ENCODE measurements around the gene PYCARD.

The PYCARD gene

DNA sequence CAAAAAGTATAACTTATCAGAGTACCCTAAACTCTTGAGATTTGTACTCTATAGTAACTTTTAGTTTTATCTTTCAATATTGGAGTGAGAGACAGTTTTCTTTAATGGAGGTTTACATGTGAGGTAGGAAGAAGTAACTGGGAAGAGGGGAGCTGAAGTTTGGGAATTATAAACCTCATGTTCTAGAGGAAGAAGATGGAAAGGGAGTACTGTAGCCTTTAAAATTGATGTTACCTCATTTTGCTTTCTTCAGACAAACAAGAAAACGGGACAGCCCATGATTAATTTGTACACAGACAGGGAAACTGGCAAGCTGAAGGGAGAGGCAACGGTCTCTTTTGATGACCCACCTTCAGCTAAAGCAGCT, 13.2 kb downstream of the PYCARD start:
- DNase-seq (ENCODE audit: low read depth in 1 of 2, low spot score in 1 of 2): no peak
- Histone ChIP-seq H3K4me3 (replicated peaks; ENCODE audit: insufficient read depth, low read length) (no peak overlapping the region), H3K27me3 (ENCODE audit: insufficient read depth, poor library complexity, severe bottlenecking) (no peaks in the 10 kb centered on the region), H3K27ac (replicated peaks) (no peak overlapping the region)
- TF ChIP-seq, protein P1, sequence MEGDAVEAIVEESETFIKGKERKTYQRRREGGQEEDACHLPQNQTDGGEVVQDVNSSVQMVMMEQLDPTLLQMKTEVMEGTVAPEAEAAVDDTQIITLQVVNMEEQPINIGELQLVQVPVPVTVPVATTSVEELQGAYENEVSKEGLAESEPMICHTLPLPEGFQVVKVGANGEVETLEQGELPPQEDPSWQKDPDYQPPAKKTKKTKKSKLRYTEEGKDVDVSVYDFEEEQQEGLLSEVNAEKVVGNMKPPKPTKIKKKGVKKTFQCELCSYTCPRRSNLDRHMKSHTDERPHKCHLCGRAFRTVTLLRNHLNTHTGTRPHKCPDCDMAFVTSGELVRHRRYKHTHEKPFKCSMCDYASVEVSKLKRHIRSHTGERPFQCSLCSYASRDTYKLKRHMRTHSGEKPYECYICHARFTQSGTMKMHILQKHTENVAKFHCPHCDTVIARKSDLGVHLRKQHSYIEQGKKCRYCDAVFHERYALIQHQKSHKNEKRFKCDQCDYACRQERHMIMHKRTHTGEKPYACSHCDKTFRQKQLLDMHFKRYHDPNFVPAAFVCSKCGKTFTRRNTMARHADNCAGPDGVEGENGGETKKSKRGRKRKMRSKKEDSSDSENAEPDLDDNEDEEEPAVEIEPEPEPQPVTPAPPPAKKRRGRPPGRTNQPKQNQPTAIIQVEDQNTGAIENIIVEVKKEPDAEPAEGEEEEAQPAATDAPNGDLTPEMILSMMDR (IDR thresholded peaks at IDR 0.05; ENCODE audit: insufficient read depth, low read length): no peak
- TF ChIP-seq POLR2AphosphoS5 (IDR thresholded peaks at IDR 0.05; ENCODE audit: low read depth) (no peak), GABPA (IDR thresholded peaks at IDR 0.05; ENCODE audit: low read depth) (no peak), SPI1 (IDR thresholded peaks at IDR 0.05; ENCODE audit: borderline replicate concordance, low read depth) (no peak)
- TF ChIP-seq, protein P2, sequence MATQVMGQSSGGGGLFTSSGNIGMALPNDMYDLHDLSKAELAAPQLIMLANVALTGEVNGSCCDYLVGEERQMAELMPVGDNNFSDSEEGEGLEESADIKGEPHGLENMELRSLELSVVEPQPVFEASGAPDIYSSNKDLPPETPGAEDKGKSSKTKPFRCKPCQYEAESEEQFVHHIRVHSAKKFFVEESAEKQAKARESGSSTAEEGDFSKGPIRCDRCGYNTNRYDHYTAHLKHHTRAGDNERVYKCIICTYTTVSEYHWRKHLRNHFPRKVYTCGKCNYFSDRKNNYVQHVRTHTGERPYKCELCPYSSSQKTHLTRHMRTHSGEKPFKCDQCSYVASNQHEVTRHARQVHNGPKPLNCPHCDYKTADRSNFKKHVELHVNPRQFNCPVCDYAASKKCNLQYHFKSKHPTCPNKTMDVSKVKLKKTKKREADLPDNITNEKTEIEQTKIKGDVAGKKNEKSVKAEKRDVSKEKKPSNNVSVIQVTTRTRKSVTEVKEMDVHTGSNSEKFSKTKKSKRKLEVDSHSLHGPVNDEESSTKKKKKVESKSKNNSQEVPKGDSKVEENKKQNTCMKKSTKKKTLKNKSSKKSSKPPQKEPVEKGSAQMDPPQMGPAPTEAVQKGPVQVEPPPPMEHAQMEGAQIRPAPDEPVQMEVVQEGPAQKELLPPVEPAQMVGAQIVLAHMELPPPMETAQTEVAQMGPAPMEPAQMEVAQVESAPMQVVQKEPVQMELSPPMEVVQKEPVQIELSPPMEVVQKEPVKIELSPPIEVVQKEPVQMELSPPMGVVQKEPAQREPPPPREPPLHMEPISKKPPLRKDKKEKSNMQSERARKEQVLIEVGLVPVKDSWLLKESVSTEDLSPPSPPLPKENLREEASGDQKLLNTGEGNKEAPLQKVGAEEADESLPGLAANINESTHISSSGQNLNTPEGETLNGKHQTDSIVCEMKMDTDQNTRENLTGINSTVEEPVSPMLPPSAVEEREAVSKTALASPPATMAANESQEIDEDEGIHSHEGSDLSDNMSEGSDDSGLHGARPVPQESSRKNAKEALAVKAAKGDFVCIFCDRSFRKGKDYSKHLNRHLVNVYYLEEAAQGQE (IDR thresholded peaks at IDR 0.05; ENCODE audit: insufficient replicate concordance, low read depth): no peak

DNA sequence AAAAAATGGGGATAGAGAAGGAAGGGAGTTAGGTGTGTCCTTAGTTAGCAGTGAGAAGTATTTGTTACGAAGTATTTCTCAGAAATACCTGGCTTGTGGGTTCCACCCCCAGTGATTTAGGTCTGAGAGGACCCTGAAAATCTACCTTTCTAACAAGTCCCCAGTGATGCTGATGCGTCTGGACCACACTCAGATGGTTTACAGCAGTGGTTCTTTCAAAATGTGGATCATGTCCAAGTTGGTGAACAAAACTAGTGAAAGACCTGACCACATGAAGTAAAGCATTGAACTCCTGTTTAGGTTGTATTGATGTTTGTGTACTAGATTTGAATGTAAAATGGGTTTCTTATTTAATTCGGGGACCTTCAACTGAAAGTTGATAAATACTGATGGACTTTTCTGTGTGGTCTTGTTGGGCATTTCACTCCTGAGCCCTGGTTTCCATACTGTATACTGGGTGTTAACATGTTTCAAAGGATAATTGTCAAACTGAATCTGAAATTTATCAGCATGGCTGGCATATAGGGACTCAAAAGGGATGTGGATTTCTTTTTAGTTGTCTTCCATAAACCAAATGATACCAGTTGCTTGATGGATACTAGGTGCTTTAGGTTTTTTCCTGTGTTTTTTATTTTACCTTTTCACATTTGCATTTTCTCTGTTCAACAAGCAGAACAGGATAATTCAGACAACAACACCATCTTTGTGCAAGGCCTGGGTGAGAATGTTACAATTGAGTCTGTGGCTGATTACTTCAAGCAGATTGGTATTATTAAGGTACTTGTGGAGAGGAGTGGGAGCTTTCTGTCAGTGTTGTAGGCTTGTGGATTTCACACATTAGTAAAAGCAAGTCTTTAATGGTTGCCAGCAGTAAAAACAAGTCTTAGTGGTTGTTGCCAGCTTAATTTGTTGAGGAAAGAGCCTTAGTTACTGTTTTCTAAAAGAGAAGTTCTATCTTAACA, 13.8 kb downstream of the PYCARD start:
- Histone ChIP-seq H3K4me3 (replicated peaks; ENCODE audit: insufficient read depth, low read length) (no peak overlapping the region), H3K27me3 (ENCODE audit: insufficient read depth, poor library complexity, severe bottlenecking) (no peaks in the 10 kb centered on the region), H3K27ac (replicated peaks) (no peak overlapping the region)
- DNase-seq (ENCODE audit: low read depth in 1 of 2, low spot score in 1 of 2): peak in 1 of 2 experiments; percentile 32
- no peak for TF ChIP-seq GABPA (IDR thresholded peaks at IDR 0.05; ENCODE audit: low read depth)
- TF ChIP-seq SPI1 (IDR thresholded peaks at IDR 0.05; ENCODE audit: borderline replicate concordance, low read depth): no peak
- TF ChIP-seq, protein P1 (IDR thresholded peaks at IDR 0.05; ENCODE audit: insufficient read depth, low read length): no peak
- TF ChIP-seq, protein P2 (IDR thresholded peaks at IDR 0.05; ENCODE audit: insufficient replicate concordance, low read depth): no peak
- no peak for TF ChIP-seq POLR2AphosphoS5 (IDR thresholded peaks at IDR 0.05; ENCODE audit: low read depth)

DNA sequence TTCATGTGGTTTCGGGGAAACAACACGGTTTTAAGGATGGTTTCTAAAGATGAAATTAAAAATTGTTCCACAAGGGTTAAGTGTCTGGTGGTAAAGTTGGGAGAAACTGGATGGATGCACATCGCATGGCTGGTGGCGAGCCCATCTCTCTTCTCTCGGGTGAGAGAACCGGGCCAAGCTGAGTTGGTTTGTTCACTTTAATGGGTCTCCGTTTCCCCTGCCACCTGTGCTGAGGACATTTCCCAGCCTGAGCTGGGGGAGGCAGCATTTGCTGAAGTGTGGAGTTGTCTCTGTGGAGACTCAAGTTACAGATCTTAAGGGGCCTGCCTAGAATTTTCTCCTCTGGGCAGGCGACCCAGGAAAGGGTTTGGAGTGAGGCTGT, 14.8 kb downstream of the PYCARD start:
- Histone ChIP-seq H3K27me3 (ENCODE audit: insufficient read depth, poor library complexity, severe bottlenecking) (no peaks in the 10 kb centered on the region), H3K27ac (replicated peaks) (no peak overlapping the region), H3K4me3 (replicated peaks; ENCODE audit: insufficient read depth, low read length) (no peak overlapping the region)
- TF ChIP-seq, protein P1 (IDR thresholded peaks at IDR 0.05; ENCODE audit: insufficient read depth, low read length): no peak
- TF ChIP-seq, protein P2 (IDR thresholded peaks at IDR 0.05; ENCODE audit: insufficient replicate concordance, low read depth): no peak
- TF ChIP-seq POLR2AphosphoS5 (IDR thresholded peaks at IDR 0.05; ENCODE audit: low read depth) (no peak; the same call in 1 of the 2 replicates), GABPA (IDR thresholded peaks at IDR 0.05; ENCODE audit: low read depth) (no peak), SPI1 (IDR thresholded peaks at IDR 0.05; ENCODE audit: borderline replicate concordance, low read depth) (no peak)
- peak in 1 of 2 experiments; percentile 35 for DNase-seq (ENCODE audit: low read depth in 1 of 2, low spot score in 1 of 2)
